ENCODE results near the gene SNED1. TPM values are rescaled to one million over a fixed set of nuclear protein-coding genes. Genes with fewer than 3 reads are reported as not detected.

The SNED1 gene
- total RNA-seq, 1 experiment from 2014 or later: 2.8 TPM

DNA sequence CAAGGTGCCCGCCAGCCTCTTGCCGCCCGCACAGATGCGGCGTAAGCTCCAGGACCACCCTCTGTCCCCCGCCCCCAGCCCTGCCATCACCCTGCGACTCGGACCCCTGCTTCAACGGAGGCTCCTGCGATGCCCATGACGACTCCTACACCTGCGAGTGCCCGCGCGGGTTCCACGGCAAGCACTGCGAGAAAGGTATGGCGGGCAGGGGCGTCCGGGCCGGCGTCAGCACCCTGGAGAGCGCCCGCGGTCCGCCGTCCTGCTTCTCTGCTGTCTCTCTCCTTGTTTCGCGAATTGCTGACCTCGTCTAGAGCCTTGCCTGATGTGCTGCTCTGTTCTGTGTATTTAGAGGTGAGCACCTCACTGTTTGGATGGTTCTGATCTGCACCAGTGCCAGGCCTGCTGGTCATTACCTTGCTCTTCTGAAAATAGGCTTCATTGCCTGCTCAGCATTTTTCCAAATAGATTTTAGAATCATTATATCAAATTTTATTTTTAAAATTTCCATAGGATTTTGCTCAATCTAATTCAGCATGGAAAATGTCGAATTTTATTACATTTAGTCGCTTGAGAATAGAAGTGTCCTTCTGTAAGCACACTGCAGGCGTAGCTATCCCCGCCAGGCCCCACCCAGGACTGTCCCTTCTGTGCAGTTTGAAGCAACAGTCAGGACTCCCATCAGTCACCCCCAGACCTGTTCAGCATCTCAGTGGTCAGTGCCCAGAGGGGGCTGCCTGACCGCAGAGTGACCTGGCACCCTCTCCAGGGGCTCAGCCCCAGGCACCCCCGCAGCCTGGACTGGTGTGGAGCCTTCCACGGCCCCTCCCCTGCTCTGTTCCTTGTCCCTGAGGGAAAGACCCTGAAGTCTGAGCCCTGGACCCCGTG, 51.6 kb downstream of the SNED1 start:
- no TSS peak for BruUV-seq (replicated peaks)
- H4K20me1 ChIP-seq (ENCODE audit: insufficient read depth): no peaks in the 10 kb centered on the region
- CTCF ChIA-PET: no interaction called here
- no peak for DNase-seq
- TF ChIP-seq EZH2 (IDR thresholded peaks at IDR 0.05; ENCODE audit: low read depth): no peak
- TF ChIP-seq, protein P1, sequence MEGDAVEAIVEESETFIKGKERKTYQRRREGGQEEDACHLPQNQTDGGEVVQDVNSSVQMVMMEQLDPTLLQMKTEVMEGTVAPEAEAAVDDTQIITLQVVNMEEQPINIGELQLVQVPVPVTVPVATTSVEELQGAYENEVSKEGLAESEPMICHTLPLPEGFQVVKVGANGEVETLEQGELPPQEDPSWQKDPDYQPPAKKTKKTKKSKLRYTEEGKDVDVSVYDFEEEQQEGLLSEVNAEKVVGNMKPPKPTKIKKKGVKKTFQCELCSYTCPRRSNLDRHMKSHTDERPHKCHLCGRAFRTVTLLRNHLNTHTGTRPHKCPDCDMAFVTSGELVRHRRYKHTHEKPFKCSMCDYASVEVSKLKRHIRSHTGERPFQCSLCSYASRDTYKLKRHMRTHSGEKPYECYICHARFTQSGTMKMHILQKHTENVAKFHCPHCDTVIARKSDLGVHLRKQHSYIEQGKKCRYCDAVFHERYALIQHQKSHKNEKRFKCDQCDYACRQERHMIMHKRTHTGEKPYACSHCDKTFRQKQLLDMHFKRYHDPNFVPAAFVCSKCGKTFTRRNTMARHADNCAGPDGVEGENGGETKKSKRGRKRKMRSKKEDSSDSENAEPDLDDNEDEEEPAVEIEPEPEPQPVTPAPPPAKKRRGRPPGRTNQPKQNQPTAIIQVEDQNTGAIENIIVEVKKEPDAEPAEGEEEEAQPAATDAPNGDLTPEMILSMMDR (conservative IDR thresholded peaks at IDR 0.05): no peak
- peaks cover 24% of the 10 kb centered on the region for H3K27me3 ChIP-seq (ENCODE audit: insufficient read depth, low read depth)
- H3F3A ChIP-seq (ENCODE audit: insufficient read depth, low read depth): no peaks in the 10 kb centered on the region
- no peaks in the 10 kb centered on the region for H3K4me1 ChIP-seq (replicated peaks; ENCODE audit: insufficient read depth)
- no peaks in the 10 kb centered on the region for H3K9me2 ChIP-seq (ENCODE audit: insufficient read depth)
- no peak overlapping the region for H3K4me2 ChIP-seq
- intact Hi-C loops (cut with micrococcal nuclease; ENCODE audit: unreplicated experiment): no loop called here
- no peak overlapping the region for H3K27ac ChIP-seq
- H3K9me3 ChIP-seq (ENCODE audit: insufficient read depth, low read depth): 0 out of 2 replicates have a peak, but pooled peaks cover 4% of the 10 kb centered on the region
- no peaks in the 10 kb centered on the region for H3K79me2 ChIP-seq (ENCODE audit: low read depth)
- POLR2A ChIA-PET (ENCODE audit: unreplicated experiment): no interaction called here
- no peak overlapping the region for H2AFZ ChIP-seq
- no peaks in the 10 kb centered on the region for H3K36me3 ChIP-seq (ENCODE audit: low read depth)
- H3K4me3 ChIP-seq: no peak overlapping the region

DNA sequence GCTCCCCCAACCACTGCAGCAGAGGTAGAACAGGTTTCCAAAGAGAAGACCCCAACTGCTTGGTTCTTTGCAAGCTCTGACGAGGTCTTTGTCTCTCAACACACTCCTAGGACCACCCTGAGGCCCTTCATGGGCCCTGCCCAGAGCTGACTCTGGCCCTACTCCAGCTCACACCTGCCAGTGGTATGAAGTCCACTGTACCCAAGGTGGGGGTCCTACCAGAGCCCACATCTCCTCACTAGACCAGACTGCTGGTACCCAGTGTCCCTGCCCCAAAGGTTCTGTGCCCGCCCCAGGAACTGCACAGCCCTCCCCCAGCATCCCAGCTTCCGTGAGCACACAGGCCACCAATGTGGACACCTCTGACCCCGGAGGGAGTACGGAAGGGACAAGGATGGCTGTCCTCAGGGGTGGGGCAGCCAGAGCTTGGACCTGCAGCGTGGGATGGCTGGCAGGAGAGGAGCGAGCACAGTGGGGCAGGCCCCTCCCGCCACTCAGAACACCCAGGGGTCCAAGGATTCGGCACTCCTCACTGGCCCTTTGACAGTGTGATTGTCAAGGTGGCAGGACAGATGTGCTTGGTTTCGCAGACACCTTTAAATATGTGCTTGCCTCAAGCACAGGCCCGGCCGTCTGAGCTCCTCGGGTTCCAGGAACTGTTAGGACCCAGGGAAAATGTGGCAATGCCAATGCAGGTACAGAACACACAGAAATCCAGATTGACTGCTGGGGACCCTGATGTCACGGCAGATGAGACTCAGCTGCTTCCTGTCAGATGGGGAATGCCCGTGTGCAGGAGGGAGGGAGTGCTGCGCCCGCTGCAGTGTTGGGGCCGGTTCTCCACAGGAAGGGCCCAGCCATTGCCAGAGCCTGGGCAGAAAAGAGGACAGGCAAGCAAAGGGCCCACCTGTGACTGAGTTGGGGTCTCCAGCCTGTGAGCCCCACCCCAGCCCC, 52.5 kb downstream of the SNED1 start:
- H3K9me3 ChIP-seq (ENCODE audit: insufficient read depth, low read depth): no peaks in the 10 kb centered on the region
- H4K20me1 ChIP-seq (ENCODE audit: insufficient read depth): no peaks in the 10 kb centered on the region
- H3F3A ChIP-seq (ENCODE audit: insufficient read depth, low read depth): no peaks in the 10 kb centered on the region
- BruUV-seq (replicated peaks): no TSS peak
- POLR2A ChIA-PET (ENCODE audit: unreplicated experiment): no interaction called here
- intact Hi-C loops (cut with micrococcal nuclease; ENCODE audit: unreplicated experiment): no loop called here
- no peaks in the 10 kb centered on the region for H3K9me2 ChIP-seq (ENCODE audit: insufficient read depth)
- peaks cover 16% of the 10 kb centered on the region for H3K27me3 ChIP-seq (ENCODE audit: insufficient read depth, low read depth)
- no peak for TF ChIP-seq EZH2 (IDR thresholded peaks at IDR 0.05; ENCODE audit: low read depth)
- TF ChIP-seq, protein P1 (conservative IDR thresholded peaks at IDR 0.05): no peak
- H2AFZ ChIP-seq: no peak overlapping the region
- H3K79me2 ChIP-seq (ENCODE audit: low read depth): no peaks in the 10 kb centered on the region
- no peak overlapping the region for H3K27ac ChIP-seq
- H3K4me1 ChIP-seq (replicated peaks; ENCODE audit: insufficient read depth): no peaks in the 10 kb centered on the region
- DNase-seq: no peak
- no peak overlapping the region for H3K4me3 ChIP-seq
- CTCF ChIA-PET: no interaction called here
- H3K4me2 ChIP-seq: no peak overlapping the region
- H3K36me3 ChIP-seq (ENCODE audit: low read depth): no peaks in the 10 kb centered on the region

DNA sequence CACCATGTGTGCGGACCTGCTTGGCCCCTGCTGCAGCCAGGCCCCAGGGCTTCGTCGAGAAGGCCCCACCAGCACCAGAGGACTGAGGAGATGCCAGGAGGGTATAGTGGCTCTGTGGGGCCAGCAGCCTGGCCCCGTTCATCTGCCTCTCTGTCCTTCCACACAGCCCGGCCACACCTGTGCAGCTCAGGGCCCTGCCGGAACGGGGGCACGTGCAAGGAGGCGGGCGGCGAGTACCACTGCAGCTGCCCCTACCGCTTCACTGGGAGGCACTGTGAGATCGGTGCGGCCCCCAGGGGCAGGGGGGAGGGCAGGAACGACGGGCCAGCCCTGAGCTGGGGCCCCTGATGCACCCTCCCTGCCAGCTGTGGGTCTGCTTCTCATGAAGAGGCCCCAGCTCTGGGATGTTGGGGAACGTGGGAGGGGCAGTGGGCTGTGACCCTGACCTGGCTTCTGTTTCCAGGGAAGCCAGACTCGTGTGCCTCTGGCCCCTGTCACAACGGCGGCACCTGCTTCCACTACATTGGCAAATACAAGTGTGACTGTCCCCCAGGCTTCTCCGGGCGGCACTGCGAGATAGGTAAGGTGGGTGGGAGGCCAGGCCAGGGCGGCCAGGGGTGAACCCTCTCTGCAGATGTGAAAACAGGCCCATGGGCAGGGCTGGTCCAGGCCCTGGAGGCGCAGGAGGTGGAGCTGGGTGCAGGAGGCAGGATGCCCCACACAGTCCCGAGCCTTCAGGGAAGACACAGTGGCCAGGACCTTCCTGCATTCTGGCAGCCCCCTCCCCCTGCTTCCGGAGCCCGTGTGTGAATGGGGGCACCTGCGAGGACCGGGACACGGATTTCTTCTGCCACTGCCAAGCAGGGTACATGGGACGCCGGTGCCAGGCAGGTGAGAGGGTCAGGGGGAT, 53.4 kb downstream of the SNED1 start:
- Histone ChIP-seq H3K36me3 (ENCODE audit: low read depth) (no peaks in the 10 kb centered on the region), H3K79me2 (ENCODE audit: low read depth) (no peaks in the 10 kb centered on the region), H3K9me2 (ENCODE audit: insufficient read depth) (0 out of 2 replicates have a peak, but pooled peaks cover 3% of the 10 kb centered on the region), H4K20me1 (ENCODE audit: insufficient read depth) (no peaks in the 10 kb centered on the region), H3F3A (ENCODE audit: insufficient read depth, low read depth) (no peaks in the 10 kb centered on the region), H3K27ac (no peak overlapping the region), H3K4me3 (no peak overlapping the region), H3K27me3 (ENCODE audit: insufficient read depth, low read depth) (peaks cover 10% of the 10 kb centered on the region), H3K4me1 (replicated peaks; ENCODE audit: insufficient read depth) (no peaks in the 10 kb centered on the region), H2AFZ (no peak overlapping the region), H3K9me3 (ENCODE audit: insufficient read depth, low read depth) (no peaks in the 10 kb centered on the region), H3K4me2 (no peak overlapping the region)
- intact Hi-C loops (cut with micrococcal nuclease; ENCODE audit: unreplicated experiment): no loop called here
- POLR2A ChIA-PET (ENCODE audit: unreplicated experiment): no interaction called here
- TF ChIP-seq, protein P1 (conservative IDR thresholded peaks at IDR 0.05): no peak
- TF ChIP-seq EZH2 (IDR thresholded peaks at IDR 0.05; ENCODE audit: low read depth): no peak
- CTCF ChIA-PET: no interaction called here
- no peak for DNase-seq
- no TSS peak for BruUV-seq (replicated peaks)

All from PC-9 (cell line).